ENCODE results near the gene SLC28A3.

Gene SLC28A3

GRCh38 chr9:84235511-84235910 lies 105.0 kb downstream of the SLC28A3 start:
- no peak for DNase-seq

- DNase-seq = no peak
Observed at GRCh38 chr9:84230355-84231145, 110.0 kb downstream of the SLC28A3 start.

- no peak for DNase-seq
Observed at GRCh38 chr9:84229191-84229590, 111.4 kb downstream of the SLC28A3 start.

- DNase-seq = no peak
Observed at GRCh38 chr9:84228130-84228720, 112.3 kb downstream of the SLC28A3 start.

- DNase-seq = no peak
Observed at GRCh38 chr9:84226126-84226525, 114.4 kb downstream of the SLC28A3 start.

Measured in NCI-H2227 treated with DMSO at 0.1 percent for 48 hours (cell line).